ENCODE data around the gene SACM1L.

DNA sequence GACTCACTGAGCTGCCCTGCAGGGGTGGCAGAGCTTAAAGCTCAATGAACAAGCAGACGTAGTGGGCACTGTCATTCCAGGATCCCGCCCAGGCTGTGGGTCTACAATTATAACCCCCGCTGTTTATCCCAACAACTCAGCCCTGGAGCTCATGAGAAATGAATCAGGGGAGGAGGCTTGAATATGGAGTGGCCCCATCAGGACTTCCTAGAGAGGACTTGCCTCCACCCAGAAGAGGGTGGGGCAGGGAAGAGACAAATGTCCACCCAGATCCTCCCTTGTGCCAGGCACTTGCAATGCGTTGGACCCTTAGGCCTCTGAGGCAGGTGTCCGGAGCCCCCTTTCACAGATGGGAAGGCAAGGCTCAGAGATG, 74.1 kb downstream of the SACM1L start:
- TF ChIP-seq CTCF (IDR thresholded peaks at IDR 0.05 in 4 of 5, conservative IDR thresholded peaks at IDR 0.05 in 1 of 5) (no peak), POLR2A (IDR thresholded peaks at IDR 0.05) (no peak)
